ENCODE measurements around the gene RAD51D. TPM values are rescaled to one million over a fixed set of nuclear protein-coding genes. Genes with fewer than 3 reads are reported as not detected.

Gene RAD51D
- total RNA-seq, 1 donor from 2014 or later = 12.4 TPM

GRCh38 chr17:35052780-35053179 is 66.9 kb downstream of the RAD51D start:
- TF ChIP-seq CTCF (IDR thresholded peaks at IDR 0.05; ENCODE audit: insufficient read depth, low read depth, low read length) = no peak
- no peak for TF ChIP-seq EZH2 (IDR thresholded peaks at IDR 0.05; ENCODE audit: insufficient read depth, low read length)
- Histone ChIP-seq H3K9me3 (ENCODE audit: insufficient read depth, low read depth, low read length) (no peaks in the 10 kb centered on the region), H3K9ac (ENCODE audit: low read length) (peak overlapping the region; percentile 15), H3K27ac (ENCODE audit: low read depth, low read length) (peak overlapping the region; percentile 46), H3K79me2 (ENCODE audit: insufficient read depth, low read length) (peaks cover 63% of the 10 kb centered on the region), H2AFZ (ENCODE audit: low read depth, low read length) (no peak overlapping the region), H3K4me3 (ENCODE audit: insufficient read depth, low read depth, low read length) (no peak overlapping the region), H4K20me1 (ENCODE audit: insufficient read depth, low read length) (peaks cover 12% of the 10 kb centered on the region), H3K4me1 (ENCODE audit: insufficient read depth, low read length) (peaks cover 23% of the 10 kb centered on the region), H3K27me3 (ENCODE audit: insufficient read depth, low read length) (no peaks in the 10 kb centered on the region), H3K36me3 (ENCODE audit: insufficient read depth, low read length) (no peaks in the 10 kb centered on the region), H3K4me2 (ENCODE audit: low read length) (peak overlapping the region; percentile 66)
- no peaks in the 10 kb centered on the region for H3K27me3 Mint-ChIP-seq (ENCODE audit: low read depth, unreplicated experiment)
- H3K36me3 Mint-ChIP-seq (ENCODE audit: low read depth, unreplicated experiment) = no peaks in the 10 kb centered on the region
- peaks cover 3% of the 10 kb centered on the region for H3K9me3 Mint-ChIP-seq (ENCODE audit: unreplicated experiment)
- FAIRE-seq = no peak
- no peak overlapping the region for H3K4me3 Mint-ChIP-seq (ENCODE audit: unreplicated experiment)
- peaks cover 30% of the 10 kb centered on the region for H3K4me1 Mint-ChIP-seq (ENCODE audit: low read depth, unreplicated experiment)
- peak; percentile 26 for DNase-seq (ENCODE audit: low read depth)
- H3K27ac Mint-ChIP-seq (ENCODE audit: unreplicated experiment) = no peak overlapping the region

- peaks cover 12% of the 10 kb centered on the region for H4K20me1 ChIP-seq (ENCODE audit: insufficient read depth, low read length)
- H3K9me3 ChIP-seq (ENCODE audit: insufficient read depth, low read depth, low read length) = no peaks in the 10 kb centered on the region
- H3K4me2 ChIP-seq (ENCODE audit: low read length) = peak overlapping the region; percentile 66
- no peak overlapping the region for H3K4me3 ChIP-seq (ENCODE audit: insufficient read depth, low read depth, low read length)
- H3K36me3 ChIP-seq (ENCODE audit: insufficient read depth, low read length) = no peaks in the 10 kb centered on the region
- H3K27ac ChIP-seq (ENCODE audit: low read depth, low read length) = peak overlapping the region; percentile 46
- Mint-ChIP-seq H3K4me1 (ENCODE audit: low read depth, unreplicated experiment) (peaks cover 30% of the 10 kb centered on the region), H3K4me3 (ENCODE audit: unreplicated experiment) (peak overlapping the region; percentile 27), H3K27me3 (ENCODE audit: low read depth, unreplicated experiment) (no peaks in the 10 kb centered on the region), H3K36me3 (ENCODE audit: low read depth, unreplicated experiment) (no peaks in the 10 kb centered on the region), H3K9me3 (ENCODE audit: unreplicated experiment) (peaks cover 3% of the 10 kb centered on the region), H3K27ac (ENCODE audit: unreplicated experiment) (peak overlapping the region; percentile 51)
- no peak for FAIRE-seq
- H3K4me1 ChIP-seq (ENCODE audit: insufficient read depth, low read length) = peaks cover 23% of the 10 kb centered on the region
- H3K9ac ChIP-seq (ENCODE audit: low read length) = peak overlapping the region; percentile 15
- no peak overlapping the region for H2AFZ ChIP-seq (ENCODE audit: low read depth, low read length)
- no peaks in the 10 kb centered on the region for H3K27me3 ChIP-seq (ENCODE audit: insufficient read depth, low read length)
- H3K79me2 ChIP-seq (ENCODE audit: insufficient read depth, low read length) = peaks cover 57% of the 10 kb centered on the region
- TF ChIP-seq EZH2 (IDR thresholded peaks at IDR 0.05; ENCODE audit: insufficient read depth, low read length) = no peak
- TF ChIP-seq CTCF (IDR thresholded peaks at IDR 0.05; ENCODE audit: insufficient read depth, low read depth, low read length) = no peak
- DNase-seq (ENCODE audit: low read depth) = peak; percentile 81
Observed at GRCh38 chr17:35052241-35052610, 67.4 kb downstream of the RAD51D start.

- H3K4me2 ChIP-seq (ENCODE audit: low read length) = peak overlapping the region; percentile 66
- H3K27ac Mint-ChIP-seq (ENCODE audit: unreplicated experiment) = peak overlapping the region; percentile 51
- no peaks in the 10 kb centered on the region for H3K9me3 ChIP-seq (ENCODE audit: insufficient read depth, low read depth, low read length)
- peak overlapping the region; percentile 4 for H3K9ac ChIP-seq (ENCODE audit: low read length)
- no peaks in the 10 kb centered on the region for H3K27me3 ChIP-seq (ENCODE audit: insufficient read depth, low read length)
- H3K36me3 ChIP-seq (ENCODE audit: insufficient read depth, low read length) = no peaks in the 10 kb centered on the region
- peaks cover 3% of the 10 kb centered on the region for H3K9me3 Mint-ChIP-seq (ENCODE audit: unreplicated experiment)
- H3K4me1 ChIP-seq (ENCODE audit: insufficient read depth, low read length) = peaks cover 23% of the 10 kb centered on the region
- H3K79me2 ChIP-seq (ENCODE audit: insufficient read depth, low read length) = peaks cover 52% of the 10 kb centered on the region
- H3K27me3 Mint-ChIP-seq (ENCODE audit: low read depth, unreplicated experiment) = no peaks in the 10 kb centered on the region
- no peak overlapping the region for H3K4me3 ChIP-seq (ENCODE audit: insufficient read depth, low read depth, low read length)
- peak; percentile 72 for DNase-seq (ENCODE audit: low read depth)
- no peaks in the 10 kb centered on the region for H3K36me3 Mint-ChIP-seq (ENCODE audit: low read depth, unreplicated experiment)
- peaks cover 12% of the 10 kb centered on the region for H4K20me1 ChIP-seq (ENCODE audit: insufficient read depth, low read length)
- H3K4me1 Mint-ChIP-seq (ENCODE audit: low read depth, unreplicated experiment) = peaks cover 33% of the 10 kb centered on the region
- no peak for FAIRE-seq
- no peak overlapping the region for H2AFZ ChIP-seq (ENCODE audit: low read depth, low read length)
- TF ChIP-seq EZH2 (IDR thresholded peaks at IDR 0.05; ENCODE audit: insufficient read depth, low read length) = no peak
- no peak for TF ChIP-seq CTCF (IDR thresholded peaks at IDR 0.05; ENCODE audit: insufficient read depth, low read depth, low read length)
- no peak overlapping the region for H3K4me3 Mint-ChIP-seq (ENCODE audit: unreplicated experiment)
- H3K27ac ChIP-seq (ENCODE audit: low read depth, low read length) = peak overlapping the region; percentile 35
Observed at GRCh38 chr17:35051579-35052240, 68.0 kb downstream of the RAD51D start.

All from astrocyte (in vitro differentiated cells and primary cell).